Endodermal cell (in vitro differentiated cells): Measurements from ENCODE around the gene KLHL3. TPM values are rescaled to one million over a fixed set of nuclear protein-coding genes. Genes with fewer than 3 reads are reported as not detected.
A peak's percentile ranks its signal among the peaks of the same experiment; 100 is the strongest.

ENCODE experiments used
- DNase-seq: peaks from one replicate; pipeline ENCODE4 v3.0.0-alpha.2; 2017
- H3K27ac ChIP-seq: 2 replicates; pipeline ENCODE4 v1.5.1; 2013; ENCODE audit warnings: mild to moderate bottlenecking, low read depth, low read length, moderate library complexity
- H3K27me3 ChIP-seq: 2 replicates; pipeline ENCODE4 v1.6.1; 2013; ENCODE audit warnings: mild to moderate bottlenecking, low read length, moderate library complexity; ENCODE audit not compliant: insufficient read depth, control insufficient read depth, poor library complexity, severe bottlenecking
- H3K36me3 ChIP-seq: 2 replicates; pipeline ENCODE4 v1.7.0; 2013; ENCODE audit warnings: mild to moderate bottlenecking, low read length, moderate library complexity; ENCODE audit not compliant: control insufficient read depth, insufficient read depth
- H3K4me1 ChIP-seq: one replicate; pipeline ENCODE4 v1.7.0; 2013; ENCODE audit warnings: low read length; ENCODE audit not compliant: control insufficient read depth, insufficient read depth
- H3K4me3 ChIP-seq: 2 replicates; pipeline ENCODE4 v1.5.1; 2013; ENCODE audit warnings: mild to moderate bottlenecking, low read length, moderate library complexity
- H3K9ac ChIP-seq: 2 replicates; pipeline ENCODE4 v1.6.1; 2013; ENCODE audit warnings: mild to moderate bottlenecking, low read length, moderate library complexity; ENCODE audit not compliant: poor library complexity, severe bottlenecking; ENCODE audit errors: extremely low read depth
- H3K9me3 ChIP-seq: 2 replicates; pipeline ENCODE4 v1.6.1; 2013; ENCODE audit warnings: mild to moderate bottlenecking, low read length, moderate library complexity; ENCODE audit not compliant: control insufficient read depth
- H3K27ac Mint-ChIP-seq: 2 replicates; pipeline ENCODE4 v1.8.0; 2020; ENCODE audit warnings: mixed read lengths
- H3K27me3 Mint-ChIP-seq: 2 replicates; pipeline ENCODE4 v1.8.0; 2021; ENCODE audit warnings: mild to moderate bottlenecking, mixed read lengths; ENCODE audit not compliant: insufficient read depth
- H3K36me3 Mint-ChIP-seq: 2 replicates; pipeline ENCODE4 v1.8.0; 2020; ENCODE audit warnings: low read depth, mixed read lengths
- H3K4me1 Mint-ChIP-seq: 2 replicates; pipeline ENCODE4 v1.8.0; 2020; ENCODE audit warnings: mixed read lengths
- H3K4me3 Mint-ChIP-seq: 2 replicates; pipeline ENCODE4 v1.8.0; 2020; ENCODE audit warnings: mild to moderate bottlenecking, moderate library complexity, mixed read lengths
- H3K9me3 Mint-ChIP-seq: 2 replicates; pipeline ENCODE4 v1.8.0; 2020; ENCODE audit warnings: mild to moderate bottlenecking, mixed read lengths
- CTCF ChIP-seq: fragments of 200-600 bp; sonication (generic); conservative IDR thresholded peaks from 2 replicates; pipeline ENCODE4 v1.5.0; 2021; ENCODE audit warnings: antibody characterized with exemption, mild to moderate bottlenecking
- WGBS, 2 experiments: methylation state at CpG; one replicate each; pipeline versions ENCODE4 v1.1.5 to v1.1.7; 2013; ENCODE audit warnings: missing lambda C conversion rate in 2 of 2, mixed read lengths in 1 of 2; ENCODE audit not compliant: insufficient coverage in 1 of 2, insufficient read length in 1 of 2; 5-methylcytosine and 5-hydroxymethylcytosine counted together
- total RNA-seq, 2 donors: library from RNA; stranded (reverse); fragmentation: NEBNext Ultra II Directional in 1 of 2; extraction: Animal tissue kit (Norgen Biotek cat#: 25700) in 1 of 2; gene quantifications; 2 replicates in 1 of 2; 3 replicates in 1 of 2; pipeline ENCODE4 v1.2.1, GENCODE V29; 2021

KLHL3 gene
- total RNA-seq, 2 donors from 2014 or later: 17.5 to 19.4 TPM

DNA sequence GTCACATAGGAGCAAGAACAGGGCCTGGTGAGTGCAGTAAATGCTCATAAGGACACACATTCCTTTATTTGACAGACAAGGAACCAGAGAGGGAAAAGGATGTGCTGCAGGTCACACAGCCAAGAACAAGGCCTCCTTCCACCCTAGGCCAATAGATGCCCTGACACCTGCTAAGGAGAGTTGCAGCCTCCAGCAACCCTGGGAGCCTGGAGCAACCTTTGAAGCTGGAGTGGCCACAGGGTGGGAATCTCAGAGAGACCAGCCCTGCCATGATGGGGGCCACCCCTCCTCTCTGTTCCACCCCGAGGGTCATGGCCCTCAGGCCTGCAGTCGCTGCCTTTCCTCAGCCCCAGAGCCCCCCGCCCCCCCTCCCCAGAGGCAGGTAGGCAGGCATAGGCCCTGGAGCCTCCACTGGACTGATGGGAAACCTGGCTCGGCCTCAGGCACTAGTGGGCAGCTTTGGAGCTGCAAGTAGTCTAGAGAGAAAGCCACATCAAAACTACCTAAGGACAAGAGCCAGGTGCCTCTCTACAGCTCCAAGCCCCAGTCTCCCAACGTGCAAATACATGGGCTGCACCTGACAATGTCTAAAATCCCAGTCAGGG is 120.6 kb downstream of the KLHL3 start:
- Histone ChIP-seq H3K27ac (no peak overlapping the region), H3K36me3 (no peaks in the 10 kb centered on the region), H3K9ac (no peak overlapping the region), H3K9me3 (no peaks in the 10 kb centered on the region), H3K27me3 (no peaks in the 10 kb centered on the region), H3K4me1 (no peaks in the 10 kb centered on the region), H3K4me3 (no peak overlapping the region)
- H3K4me1 Mint-ChIP-seq: peaks cover 5% of the 10 kb centered on the region
- 82% methylated on average over 5 of the region's 5 CpGs; no CpG with 5 or more reads in 1 of the 2 experiments for WGBS, 2 experiments
- peaks cover 3% of the 10 kb centered on the region for H3K27me3 Mint-ChIP-seq
- H3K4me3 Mint-ChIP-seq: no peak overlapping the region
- H3K36me3 Mint-ChIP-seq: no peaks in the 10 kb centered on the region
- H3K27ac Mint-ChIP-seq: no peak overlapping the region
- no peak for TF ChIP-seq CTCF
- DNase-seq: peak; percentile 34
- no peaks in the 10 kb centered on the region for H3K9me3 Mint-ChIP-seq

- no peaks in the 10 kb centered on the region for H3K36me3 ChIP-seq
- no peak overlapping the region for H3K4me3 ChIP-seq
- H3K4me3 Mint-ChIP-seq: no peak overlapping the region
- H3K4me1 Mint-ChIP-seq: peaks cover 5% of the 10 kb centered on the region
- H3K27ac Mint-ChIP-seq: no peak overlapping the region
- peak; percentile 36 for DNase-seq
- no peaks in the 10 kb centered on the region for H3K9me3 ChIP-seq
- H3K27me3 Mint-ChIP-seq: peaks cover 3% of the 10 kb centered on the region
- no peak for TF ChIP-seq CTCF
- no peak overlapping the region for H3K9ac ChIP-seq
- no peak overlapping the region for H3K27ac ChIP-seq
- H3K27me3 ChIP-seq: no peaks in the 10 kb centered on the region
- 89 to 92% methylated on average over 5 to 7 of the region's 7 CpGs for WGBS, 2 experiments
- no peaks in the 10 kb centered on the region for H3K36me3 Mint-ChIP-seq
- H3K4me1 ChIP-seq: no peaks in the 10 kb centered on the region
- no peaks in the 10 kb centered on the region for H3K9me3 Mint-ChIP-seq
These were observed 122.2 kb downstream of the KLHL3 start for GRCh38 chr5:137613554-137614265.

- H3K9me3 Mint-ChIP-seq: no peaks in the 10 kb centered on the region
- H3K27ac ChIP-seq: no peak overlapping the region
- DNase-seq: peak; percentile 30
- H3K27ac Mint-ChIP-seq: no peak overlapping the region
- no peaks in the 10 kb centered on the region for H3K36me3 Mint-ChIP-seq
- H3K9me3 ChIP-seq: no peaks in the 10 kb centered on the region
- no peak for TF ChIP-seq CTCF
- peaks cover 3% of the 10 kb centered on the region for H3K27me3 Mint-ChIP-seq
- peaks cover 5% of the 10 kb centered on the region for H3K4me1 Mint-ChIP-seq
- no peak overlapping the region for H3K9ac ChIP-seq
- H3K36me3 ChIP-seq: no peaks in the 10 kb centered on the region
- no peak overlapping the region for H3K4me3 Mint-ChIP-seq
- no peaks in the 10 kb centered on the region for H3K4me1 ChIP-seq
- peaks cover 11% of the 10 kb centered on the region for H3K27me3 ChIP-seq
- no peak overlapping the region for H3K4me3 ChIP-seq
These were observed 123.3 kb downstream of the KLHL3 start for GRCh38 chr5:137612576-137612975.
